NCI-H510A treated with DMSO at 0.1 percent for 48 hours (cell line): Measurements from ENCODE around the gene RGS8.
"Not testable (repeated sequence)": the region's sequence is repeated elsewhere in the genome, so short reads cannot be mapped to it uniquely, and the experiment has no call there.

Experiments used
- DNase-seq: peaks from one replicate; lab custom pipeline; 2025; lab: John Stamatoyannopoulos, UW

The RGS8 gene

DNA sequence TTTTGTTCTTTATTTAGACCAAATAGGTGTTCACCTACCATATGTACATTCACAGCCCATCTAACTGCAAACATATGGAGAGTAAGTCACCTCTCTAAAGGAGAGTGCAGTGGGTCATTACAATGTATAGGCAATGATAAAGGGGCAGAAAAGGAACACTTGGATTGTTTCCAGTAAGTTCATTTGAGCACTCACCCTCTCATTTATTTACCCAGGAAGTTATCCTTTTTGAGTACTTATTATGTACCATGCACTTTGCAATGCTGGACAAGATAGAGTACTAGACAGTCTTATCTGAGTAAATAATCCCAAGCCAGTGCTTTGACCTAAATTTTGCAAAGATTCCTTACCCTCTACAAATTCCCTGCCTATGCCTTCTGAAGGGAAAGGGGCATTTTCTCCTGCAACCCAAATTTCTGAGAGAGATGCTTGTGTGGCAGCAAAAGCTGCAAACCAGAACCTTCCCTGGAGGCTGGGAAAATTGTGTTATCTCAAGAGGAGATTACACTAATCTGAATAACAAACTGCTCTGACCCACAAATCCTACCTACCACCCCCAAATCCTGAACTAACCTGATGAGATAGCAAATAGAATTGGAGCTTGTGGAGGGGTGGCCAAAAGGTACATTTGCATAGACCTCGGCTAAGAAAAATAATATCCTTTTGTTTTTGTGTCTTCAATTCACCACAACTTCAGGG is 18.6 kb upstream of the RGS8 start:
- DNase-seq = peak; percentile 79

- DNase-seq = no peak
These were observed 15.9 kb upstream of the RGS8 start for GRCh38 chr1:182700351-182700709.

DNA sequence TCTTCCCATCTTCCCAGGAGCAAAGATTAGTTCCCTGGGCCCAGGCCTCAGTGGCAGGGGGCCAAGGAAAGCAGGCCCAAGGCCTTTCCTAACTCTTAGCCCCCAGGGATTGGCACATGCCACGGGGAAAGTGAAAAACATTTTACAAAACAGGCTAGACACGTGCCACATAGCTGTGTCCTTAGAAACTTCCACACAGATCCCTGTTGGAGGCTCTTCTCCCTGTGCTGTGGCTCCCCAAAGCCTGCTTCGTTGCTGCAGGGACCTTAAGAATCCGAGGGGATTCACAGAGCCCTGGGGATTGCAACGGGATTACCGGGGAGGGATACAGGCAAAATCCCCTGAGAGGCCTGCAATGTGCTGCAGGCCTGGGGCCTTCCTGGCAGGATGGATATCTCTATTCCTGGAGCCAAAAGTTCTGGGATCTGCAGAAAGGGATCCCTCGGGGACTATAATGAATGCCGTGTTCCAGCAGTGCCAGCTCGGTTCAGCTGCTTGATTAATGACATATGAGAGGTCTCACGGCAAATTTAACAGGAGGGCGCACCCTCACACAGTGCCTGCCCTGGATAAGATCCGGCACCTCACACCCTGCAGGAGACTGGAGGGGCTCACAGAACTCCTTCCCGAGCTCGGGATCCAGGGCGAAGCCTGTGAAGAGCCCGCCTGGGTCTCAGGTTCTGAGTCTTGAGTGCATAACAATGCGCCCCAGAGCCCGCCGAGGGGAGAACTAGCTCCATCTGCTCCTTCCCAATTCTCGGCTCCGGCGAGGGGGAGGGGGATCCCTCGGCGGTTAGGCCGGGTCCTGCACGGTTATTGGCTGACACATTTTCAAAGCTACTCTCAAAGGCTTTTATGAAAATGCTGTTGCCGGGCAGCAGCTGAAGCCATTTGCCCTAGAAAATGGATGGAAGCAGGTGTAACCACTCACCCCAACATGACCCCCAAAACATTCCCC is 15.3 kb upstream of the RGS8 start:
- no peak for DNase-seq

DNA sequence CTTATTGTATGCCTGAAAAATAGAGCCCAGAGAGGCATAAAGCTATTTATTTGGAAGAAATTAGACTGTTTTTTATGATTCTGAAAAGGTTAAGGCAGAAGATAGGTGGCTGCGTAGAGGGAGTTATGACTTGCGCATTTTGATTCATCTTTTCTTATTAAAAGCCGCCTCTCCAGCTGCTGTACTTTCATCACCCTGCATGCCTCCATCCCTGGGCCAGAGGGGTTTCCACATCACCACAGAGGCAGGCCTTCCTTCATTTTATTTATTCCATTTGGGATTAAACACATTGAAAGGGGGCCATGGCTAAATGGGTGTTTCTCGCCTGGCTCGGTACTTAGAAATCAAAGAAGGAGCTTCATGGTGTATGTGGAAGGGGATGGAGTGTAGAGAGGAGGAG is 14.6 kb upstream of the RGS8 start:
- no peak for DNase-seq

DNA sequence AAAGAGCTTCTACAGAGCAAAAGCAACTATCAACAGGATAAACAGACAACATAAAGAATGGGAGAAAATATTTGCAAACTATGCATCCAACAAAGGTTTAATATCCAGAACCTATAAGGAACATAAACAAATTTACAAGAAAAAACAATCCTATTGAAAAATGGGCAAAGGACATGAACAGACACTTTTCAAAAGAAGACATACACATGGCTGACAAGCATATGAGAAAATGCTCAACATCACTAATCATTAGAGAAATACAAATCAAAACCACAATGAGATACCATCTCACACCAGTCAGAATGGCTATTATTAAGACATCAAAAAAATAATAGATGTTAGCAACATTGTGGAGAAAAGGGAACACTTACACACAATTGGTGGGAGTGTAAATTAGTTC is 8.8 kb upstream of the RGS8 start:
- not testable (repeated sequence) for DNase-seq

DNA sequence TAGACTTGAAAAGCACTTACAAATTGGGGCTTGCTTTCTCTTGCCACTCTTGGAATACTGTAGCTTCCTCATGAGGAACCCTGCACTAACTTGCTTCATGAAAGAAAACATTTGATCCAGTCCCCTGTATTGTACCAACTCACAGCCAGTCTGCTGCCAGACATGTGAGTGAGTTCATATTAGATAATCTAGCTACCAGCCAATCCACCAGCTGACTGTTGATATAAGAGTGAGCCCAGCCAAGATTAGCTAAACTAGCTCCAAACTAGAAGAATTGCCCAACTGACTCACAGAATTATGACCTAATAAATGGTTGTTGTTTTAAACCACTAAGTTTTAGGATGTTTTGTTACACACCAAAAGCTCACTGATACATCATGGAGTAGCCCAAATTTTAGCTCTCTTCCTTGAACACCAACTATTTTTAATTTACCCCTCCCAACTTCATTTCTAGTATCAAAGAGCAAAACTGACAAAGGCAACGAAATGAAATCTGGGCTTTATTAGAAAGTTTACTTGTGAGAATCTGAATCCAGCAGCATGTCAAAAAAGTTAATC is 6.6 kb upstream of the RGS8 start:
- no peak for DNase-seq

GRCh38 chr1:182688436-182689205 is 4.2 kb upstream of the RGS8 start:
- no peak for DNase-seq

DNA sequence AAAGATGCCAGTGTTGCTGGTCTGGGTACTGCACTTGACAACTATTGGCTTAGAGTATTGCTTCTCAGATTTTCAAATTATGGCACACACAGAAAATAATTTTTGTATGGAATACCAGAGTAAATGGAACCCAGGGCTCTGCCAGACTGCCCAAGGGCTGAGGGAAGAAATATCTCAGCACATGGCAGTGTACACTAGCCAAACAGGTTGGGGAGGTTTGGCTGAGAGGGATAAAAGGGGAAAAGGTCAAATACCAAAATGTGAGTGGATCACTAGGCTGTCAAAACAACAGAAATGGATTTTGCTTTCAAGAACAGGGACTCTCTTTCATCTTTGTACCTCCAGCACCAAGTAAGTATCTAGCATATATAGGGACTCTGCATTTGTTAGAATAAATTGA is 3.0 kb upstream of the RGS8 start:
- peak; percentile 46 for DNase-seq

- DNase-seq = no peak
These were observed 2.1 kb upstream of the RGS8 start for GRCh38 chr1:182686446-182686845.

GRCh38 chr1:182685215-182685614 is 828 bp upstream of the RGS8 start:
- DNase-seq = peak; percentile 87

GRCh38 chr1:182682898-182683501 is 1.4 kb downstream of the RGS8 start:
- DNase-seq = no peak

DNA sequence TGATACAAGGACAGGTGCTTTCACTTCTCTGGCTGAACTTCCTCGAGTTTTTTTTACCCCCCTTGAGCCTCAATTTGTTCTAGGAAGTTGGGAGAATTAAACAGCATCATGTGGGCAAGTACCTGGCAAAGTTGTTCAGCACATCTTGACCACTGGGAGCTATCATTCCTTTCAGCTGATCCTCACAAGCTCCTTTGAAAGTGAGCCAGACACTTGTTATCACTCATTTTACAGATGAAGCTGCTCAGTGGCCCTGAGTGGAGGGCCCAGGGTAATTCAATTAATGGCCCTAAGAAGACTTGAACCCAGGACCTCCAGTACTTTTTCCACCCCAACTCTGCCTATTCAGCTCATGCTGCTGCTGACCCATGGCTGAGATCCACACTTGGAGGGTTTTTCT is 2.0 kb downstream of the RGS8 start:
- DNase-seq = no peak

DNA sequence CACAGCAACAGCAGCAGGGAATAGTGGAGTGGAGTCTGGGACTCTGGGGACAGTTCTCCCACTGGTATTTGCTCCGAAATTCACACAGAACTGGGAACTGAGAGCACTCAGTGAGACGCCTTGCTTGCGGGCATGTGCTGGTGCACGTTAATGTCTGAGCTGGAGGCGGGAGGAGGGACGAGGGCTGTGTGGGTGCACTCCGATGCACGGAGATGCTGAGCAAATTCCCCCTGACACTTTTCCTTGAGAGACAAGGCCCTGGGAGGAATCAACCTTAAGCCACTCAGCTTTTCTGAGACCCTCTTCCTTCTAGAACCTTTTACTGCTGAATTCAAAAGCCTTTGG is 2.8 kb downstream of the RGS8 start:
- no peak for DNase-seq

DNA sequence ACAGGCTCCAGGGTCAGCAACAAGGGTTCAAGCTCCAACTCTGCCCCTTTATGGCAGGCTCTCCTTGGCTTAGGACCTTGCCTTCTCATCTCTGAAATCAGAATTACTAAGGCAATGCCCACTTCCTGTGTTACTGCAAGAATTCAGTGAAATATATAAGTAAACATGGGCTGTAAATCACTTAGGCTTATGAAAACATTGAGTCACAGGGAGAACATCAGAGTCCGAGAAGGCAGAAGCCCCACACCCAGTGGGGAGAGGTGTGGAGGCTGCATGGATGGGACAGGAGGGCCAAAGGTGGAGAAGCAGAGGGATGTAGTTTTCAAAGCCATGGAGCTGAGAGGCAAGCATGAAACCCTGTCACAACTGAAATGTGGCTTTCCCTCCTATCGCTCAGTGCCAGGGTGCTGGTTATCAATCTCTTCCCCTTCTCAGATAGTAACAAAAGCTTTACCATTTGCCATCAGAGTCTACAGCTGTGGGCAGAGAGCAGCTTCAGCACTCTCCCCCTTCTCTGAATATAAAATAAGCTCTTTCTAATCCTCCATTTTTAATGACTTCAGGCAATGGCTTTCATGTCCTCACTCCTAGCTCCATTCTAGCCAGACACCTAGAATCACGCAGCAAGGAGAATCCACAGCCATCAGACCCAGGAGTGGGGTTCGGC is 3.4 kb downstream of the RGS8 start:
- no peak for DNase-seq

DNA sequence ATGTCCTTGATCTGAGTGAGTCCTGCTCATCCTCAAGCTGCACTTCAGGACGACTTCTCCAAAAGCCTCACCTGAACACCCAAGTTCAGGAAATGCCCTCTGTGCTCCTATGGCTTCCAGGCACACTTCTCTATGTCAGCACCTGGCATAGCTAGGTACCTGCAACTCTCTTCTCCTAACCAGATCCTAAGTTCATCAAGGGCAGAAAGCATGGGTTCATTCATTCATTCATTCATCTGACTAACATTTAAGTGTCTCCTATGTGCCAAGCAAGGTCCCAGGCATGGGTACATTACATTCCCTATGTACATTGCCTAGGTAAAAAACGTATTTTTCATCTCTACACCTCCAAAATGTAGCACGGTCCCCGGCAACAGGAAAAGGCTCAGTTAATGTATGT is 4.0 kb downstream of the RGS8 start:
- DNase-seq = no peak

DNA sequence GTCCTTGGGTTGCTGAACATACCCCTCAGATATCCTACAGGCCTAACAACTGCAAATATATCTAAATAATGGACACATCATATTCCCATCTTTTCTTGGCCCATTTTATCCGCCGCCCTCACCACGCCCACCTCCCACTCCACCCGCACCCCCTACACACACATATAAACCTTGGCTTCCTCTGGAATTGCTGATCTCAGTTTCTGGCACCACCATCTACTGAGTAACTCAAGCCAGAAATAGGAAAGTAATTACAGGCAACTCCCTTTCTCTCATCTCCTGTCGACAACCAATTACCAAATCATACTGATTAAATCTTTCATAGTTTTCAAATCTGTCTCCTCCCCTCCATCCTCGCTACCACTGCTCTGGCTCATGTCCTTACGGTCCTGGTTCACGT is 4.7 kb downstream of the RGS8 start:
- DNase-seq = no peak

GRCh38 chr1:182677397-182678098 is 6.8 kb downstream of the RGS8 start:
- DNase-seq = no peak

DNA sequence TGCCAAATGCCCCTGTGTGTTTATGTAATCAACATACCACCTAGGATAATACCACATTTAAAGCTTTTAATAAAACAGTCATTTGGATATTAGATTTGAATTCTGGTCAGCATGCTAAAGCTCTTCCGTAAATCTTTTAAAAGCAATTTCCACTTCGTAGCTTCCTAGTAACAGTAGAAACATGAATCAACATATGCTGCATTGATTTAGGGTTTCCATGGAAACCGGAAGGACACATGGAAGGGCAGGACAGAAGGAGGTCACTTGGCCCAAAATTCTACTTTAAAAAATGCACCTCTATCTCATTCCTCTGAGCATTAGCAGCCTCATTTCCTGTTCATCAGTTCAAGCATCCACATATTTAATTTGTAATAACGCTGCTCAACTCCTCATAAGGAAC is 8.1 kb downstream of the RGS8 start:
- DNase-seq = no peak

GRCh38 chr1:182674346-182675246 is 9.8 kb downstream of the RGS8 start:
- DNase-seq = no peak

- DNase-seq = no peak
These were observed 11.9 kb downstream of the RGS8 start for GRCh38 chr1:182672487-182672836.
